NCI-H1105 (cell line): ENCODE measurements around the gene TMEFF2.
"Not testable (repeated sequence)": the region's sequence is repeated elsewhere in the genome, so short reads cannot be mapped to it uniquely, and the experiment has no call there.

Source experiments
- DNase-seq: peaks from one replicate; lab custom pipeline; 2025; lab: John Stamatoyannopoulos, UW

TMEFF2 gene

GRCh38 chr2:192130312-192130711 is 64.4 kb downstream of the TMEFF2 start:
- DNase-seq, result not testable (repeated sequence)

GRCh38 chr2:192128655-192129054 is 66.1 kb downstream of the TMEFF2 start:
- DNase-seq, result no peak

GRCh38 chr2:192127434-192127833 is 67.3 kb downstream of the TMEFF2 start:
- DNase-seq, result no peak

GRCh38 chr2:192126912-192127311 is 67.8 kb downstream of the TMEFF2 start:
- DNase-seq, result no peak

GRCh38 chr2:192126426-192126825 is 68.3 kb downstream of the TMEFF2 start:
- no peak for DNase-seq

GRCh38 chr2:192124571-192124970 is 70.2 kb downstream of the TMEFF2 start:
- no peak for DNase-seq

- DNase-seq, result no peak
Observed at GRCh38 chr2:192123847-192124246, 70.9 kb downstream of the TMEFF2 start.

- DNase-seq, result no peak
Observed at GRCh38 chr2:192122946-192123345, 71.8 kb downstream of the TMEFF2 start.

- no peak for DNase-seq
Observed at GRCh38 chr2:192122141-192122540, 72.6 kb downstream of the TMEFF2 start.

- DNase-seq, result no peak
Observed at GRCh38 chr2:192119536-192119935, 75.2 kb downstream of the TMEFF2 start.

GRCh38 chr2:192117705-192118104 is 77.0 kb downstream of the TMEFF2 start:
- no peak for DNase-seq

GRCh38 chr2:192111536-192111935 is 83.2 kb downstream of the TMEFF2 start:
- not testable (repeated sequence) for DNase-seq

GRCh38 chr2:192099742-192100141 is 95.0 kb downstream of the TMEFF2 start:
- DNase-seq, result no peak

- no peak for DNase-seq
Observed at GRCh38 chr2:192098814-192099491, 95.8 kb downstream of the TMEFF2 start.

GRCh38 chr2:192091476-192091875 is 103.3 kb downstream of the TMEFF2 start:
- no peak for DNase-seq

- DNase-seq, result no peak
Observed at GRCh38 chr2:192090911-192091310, 103.8 kb downstream of the TMEFF2 start.

- peak; percentile 25 for DNase-seq
Observed at GRCh38 chr2:192087398-192087958, 107.3 kb downstream of the TMEFF2 start.

GRCh38 chr2:192082121-192082520 is 112.6 kb downstream of the TMEFF2 start:
- DNase-seq, result no peak

GRCh38 chr2:192080096-192080495 is 114.6 kb downstream of the TMEFF2 start:
- not testable (repeated sequence) for DNase-seq

- DNase-seq, result no peak
Observed at GRCh38 chr2:192073878-192074277, 120.9 kb downstream of the TMEFF2 start.

GRCh38 chr2:192072778-192073177 is 122.0 kb downstream of the TMEFF2 start:
- no peak for DNase-seq

GRCh38 chr2:192072261-192072660 is 122.5 kb downstream of the TMEFF2 start:
- DNase-seq, result no peak

- no peak for DNase-seq
Observed at GRCh38 chr2:192070099-192070498, 124.6 kb downstream of the TMEFF2 start.

- no peak for DNase-seq
Observed at GRCh38 chr2:192069417-192069816, 125.3 kb downstream of the TMEFF2 start.
